DOHH2 (cell line): ENCODE measurements around the gene CA12.

ENCODE experiments used
- H3F3A ChIP-seq: fragments of 200-600 bp; sonication (generic), shearing (Covaris generic); 2 replicates; pipeline ENCODE4 v1.6.0; 2016; ENCODE audit warnings: antibody characterized with exemption, mild to moderate bottlenecking; ENCODE audit not compliant: control insufficient read depth, insufficient read depth
- H3K27ac ChIP-seq: fragments of 200-600 bp; sonication (generic); 2 replicates; pipeline ENCODE4 v1.5.1; 2014; ENCODE audit warnings: low read depth, mild to moderate bottlenecking, low read length, moderate library complexity
- H3K27me3 ChIP-seq: fragments of 200-600 bp; sonication (generic); 2 replicates; pipeline ENCODE4 v1.6.1; 2014; ENCODE audit warnings: mild to moderate bottlenecking, low read length, mixed read lengths; ENCODE audit not compliant: control insufficient read depth
- H3K36me3 ChIP-seq: fragments of 200-600 bp; sonication (generic); 2 replicates; pipeline ENCODE4 v1.6.1; 2014; ENCODE audit warnings: mild to moderate bottlenecking, low read length, moderate library complexity, mixed read lengths; ENCODE audit not compliant: control insufficient read depth
- H3K4me1 ChIP-seq: fragments of 200-600 bp; sonication (generic); 2 replicates; pipeline ENCODE4 v1.6.1; 2014; ENCODE audit warnings: mild to moderate bottlenecking, low read length, mixed read lengths; ENCODE audit not compliant: control insufficient read depth
- H3K4me2 ChIP-seq: fragments of 200-600 bp; sonication (generic); 2 replicates; pipeline ENCODE4 v1.6.0; 2014; ENCODE audit warnings: mild to moderate bottlenecking, low read length, moderate library complexity
- H3K4me3 ChIP-seq: fragments of 200-600 bp; sonication (generic); 2 replicates; pipeline ENCODE4 v1.5.1; 2014; ENCODE audit warnings: mild to moderate bottlenecking, low read length, mixed read lengths
- H3K79me2 ChIP-seq: fragments of 200-600 bp; sonication (generic); 2 replicates; pipeline ENCODE4 v1.6.1; 2014; ENCODE audit warnings: mild to moderate bottlenecking, low read length, mixed read lengths; ENCODE audit not compliant: control insufficient read depth
- H3K9me2 ChIP-seq: fragments of 200-600 bp; sonication (generic); replicated peaks from 2 replicates; pipeline ENCODE4 v1.6.1; 2014; ENCODE audit warnings: mild to moderate bottlenecking, low read length, mixed read lengths; ENCODE audit not compliant: control insufficient read depth
- H3K9me3 ChIP-seq: fragments of 200-600 bp; sonication (generic); 2 replicates; pipeline ENCODE4 v1.6.1; 2014; ENCODE audit warnings: antibody characterized with exemption, low read length, mixed read lengths; ENCODE audit not compliant: control insufficient read depth, insufficient read depth
- H4K20me1 ChIP-seq: fragments of 200-600 bp; sonication (generic); 2 replicates; pipeline ENCODE4 v1.6.0; 2014; ENCODE audit warnings: low read depth, mild to moderate bottlenecking, antibody characterized with exemption, low read length, moderate library complexity; ENCODE audit not compliant: control insufficient read depth, insufficient read depth
- EZH2phosphoT487 ChIP-seq: fragments of 200-600 bp; sonication (generic); IDR thresholded peaks from 2 replicates; pipeline ENCODE4 v1.6.1; 2017; ENCODE audit warnings: borderline replicate concordance, mild to moderate bottlenecking, antibody characterized with exemption, low read length, moderate library complexity, mixed read lengths
- TF ChIP-seq, protein P1 (sequence below): fragments of 200-600 bp; sonication (generic); IDR thresholded peaks from one replicate; pipeline ENCODE4 v1.5.1; 2014; ENCODE audit warnings: antibody characterized with exemption, mild to moderate bottlenecking, low read depth, low read length; ENCODE audit not compliant: poor library complexity, severe bottlenecking

The CA12 gene

GRCh38 chr15:63367900-63368299 lies 13.7 kb downstream of the CA12 start:
- H3K4me3 ChIP-seq: no peak overlapping the region
- no peak overlapping the region for H3K4me2 ChIP-seq
- H3K36me3 ChIP-seq: no peaks in the 10 kb centered on the region
- no peaks in the 10 kb centered on the region for H3K9me3 ChIP-seq
- H3F3A ChIP-seq: no peaks in the 10 kb centered on the region
- no peaks in the 10 kb centered on the region for H3K4me1 ChIP-seq
- H3K27ac ChIP-seq: no peak overlapping the region
- H4K20me1 ChIP-seq: no peaks in the 10 kb centered on the region
- no peaks in the 10 kb centered on the region for H3K9me2 ChIP-seq
- peaks cover 13% of the 10 kb centered on the region for H3K27me3 ChIP-seq
- TF ChIP-seq, protein P1, sequence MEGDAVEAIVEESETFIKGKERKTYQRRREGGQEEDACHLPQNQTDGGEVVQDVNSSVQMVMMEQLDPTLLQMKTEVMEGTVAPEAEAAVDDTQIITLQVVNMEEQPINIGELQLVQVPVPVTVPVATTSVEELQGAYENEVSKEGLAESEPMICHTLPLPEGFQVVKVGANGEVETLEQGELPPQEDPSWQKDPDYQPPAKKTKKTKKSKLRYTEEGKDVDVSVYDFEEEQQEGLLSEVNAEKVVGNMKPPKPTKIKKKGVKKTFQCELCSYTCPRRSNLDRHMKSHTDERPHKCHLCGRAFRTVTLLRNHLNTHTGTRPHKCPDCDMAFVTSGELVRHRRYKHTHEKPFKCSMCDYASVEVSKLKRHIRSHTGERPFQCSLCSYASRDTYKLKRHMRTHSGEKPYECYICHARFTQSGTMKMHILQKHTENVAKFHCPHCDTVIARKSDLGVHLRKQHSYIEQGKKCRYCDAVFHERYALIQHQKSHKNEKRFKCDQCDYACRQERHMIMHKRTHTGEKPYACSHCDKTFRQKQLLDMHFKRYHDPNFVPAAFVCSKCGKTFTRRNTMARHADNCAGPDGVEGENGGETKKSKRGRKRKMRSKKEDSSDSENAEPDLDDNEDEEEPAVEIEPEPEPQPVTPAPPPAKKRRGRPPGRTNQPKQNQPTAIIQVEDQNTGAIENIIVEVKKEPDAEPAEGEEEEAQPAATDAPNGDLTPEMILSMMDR: no peak
- TF ChIP-seq EZH2phosphoT487: no peak
- H3K79me2 ChIP-seq: no peaks in the 10 kb centered on the region

GRCh38 chr15:63367390-63367789 lies 14.3 kb downstream of the CA12 start:
- Histone ChIP-seq H3K79me2 (no peaks in the 10 kb centered on the region), H3K36me3 (no peaks in the 10 kb centered on the region), H3K4me3 (no peak overlapping the region), H3K9me3 (no peaks in the 10 kb centered on the region), H3K4me1 (no peaks in the 10 kb centered on the region), H3F3A (no peaks in the 10 kb centered on the region), H3K4me2 (no peak overlapping the region), H3K27me3 (peaks cover 16% of the 10 kb centered on the region), H3K27ac (no peak overlapping the region), H3K9me2 (no peaks in the 10 kb centered on the region), H4K20me1 (no peaks in the 10 kb centered on the region)
- no peak for TF ChIP-seq EZH2phosphoT487
- TF ChIP-seq, protein P1: no peak

- TF ChIP-seq EZH2phosphoT487: no peak
- TF ChIP-seq, protein P1: no peak
- H3K79me2 ChIP-seq: no peaks in the 10 kb centered on the region
- H3K27ac ChIP-seq: no peak overlapping the region
- no peaks in the 10 kb centered on the region for H3F3A ChIP-seq
- H3K4me3 ChIP-seq: no peak overlapping the region
- H3K4me2 ChIP-seq: no peak overlapping the region
- H3K9me3 ChIP-seq: no peaks in the 10 kb centered on the region
- peaks cover 26% of the 10 kb centered on the region for H3K27me3 ChIP-seq
- no peaks in the 10 kb centered on the region for H3K36me3 ChIP-seq
- H3K9me2 ChIP-seq: no peaks in the 10 kb centered on the region
- H4K20me1 ChIP-seq: no peaks in the 10 kb centered on the region
- no peaks in the 10 kb centered on the region for H3K4me1 ChIP-seq
Observed at GRCh38 chr15:63366451-63366850, 15.2 kb downstream of the CA12 start.

- H3K4me1 ChIP-seq: no peaks in the 10 kb centered on the region
- TF ChIP-seq, protein P1: no peak
- TF ChIP-seq EZH2phosphoT487: no peak
- H3K27ac ChIP-seq: no peak overlapping the region
- no peaks in the 10 kb centered on the region for H3K9me3 ChIP-seq
- no peaks in the 10 kb centered on the region for H4K20me1 ChIP-seq
- no peaks in the 10 kb centered on the region for H3F3A ChIP-seq
- peaks cover 32% of the 10 kb centered on the region for H3K27me3 ChIP-seq
- no peak overlapping the region for H3K4me2 ChIP-seq
- H3K9me2 ChIP-seq: no peaks in the 10 kb centered on the region
- no peaks in the 10 kb centered on the region for H3K36me3 ChIP-seq
- H3K4me3 ChIP-seq: no peak overlapping the region
- no peaks in the 10 kb centered on the region for H3K79me2 ChIP-seq
Observed at GRCh38 chr15:63365273-63365680, 16.4 kb downstream of the CA12 start.
